ENCODE data around the gene SYT14.
"Not testable (repeated sequence)": the region's sequence is repeated elsewhere in the genome, so short reads cannot be mapped to it uniquely, and the experiment has no call there.

- not testable (repeated sequence) for TF ChIP-seq CTCF (IDR thresholded peaks at IDR 0.05; ENCODE audit: insufficient read depth, low read length, poor library complexity, severe bottlenecking); EZH2phosphoT487 (conservative IDR thresholded peaks at IDR 0.05; ENCODE audit: low read length)
These were observed 40.7 kb downstream of the SYT14 start for GRCh38 chr1:209978721-209979120.
